Testis (tissue), 2 donors: Measurements from ENCODE around the gene RPL13A.

Experiments used
- CTCF ChIP-seq, 3 experiments: fragments of 450-650 bp in 2 of 3; fragments of 200-600 bp in 1 of 3; sonication (generic) in 1 of 3; IDR thresholded peaks; one replicate each; pipeline ENCODE4 v1.5.1; 2016 to 2019; ENCODE audit warnings: antibody characterized with exemption in 3 of 3, mild to moderate bottlenecking in 2 of 3, moderate library complexity in 1 of 3
- POLR2A ChIP-seq: fragments of 450-650 bp; IDR thresholded peaks from one replicate; pipeline ENCODE4 v1.6.1; 2017; ENCODE audit warnings: antibody characterized with exemption, mild to moderate bottlenecking, moderate library complexity

GRCh38 chr19:49539192-49539952 lies 52.0 kb downstream of the RPL13A start:
- TF ChIP-seq CTCF (IDR thresholded peaks at IDR 0.05), result no peak
- TF ChIP-seq POLR2A, result no peak
